Effector memory CD8-positive, alpha-beta T cell (primary cell): Measurements from ENCODE around the gene CIT.

ENCODE experiments used
- ATAC-seq: fragments of 150-1000 bp; cut with Tn5 transposase; replicated peaks from 2 replicates; pipeline ENCODE4 v1.10.0; 2021; ENCODE audit warnings: mild to moderate bottlenecking, moderate library complexity
- DNase-seq, 3 experiments: peaks; one replicate each; pipeline ENCODE4 v3.0.0; 2021
- H3K27ac Mint-ChIP-seq, 2 donors: one replicate each; pipeline ENCODE4 v1.8.0; 2022; ENCODE audit warnings: mild to moderate bottlenecking in 2 of 2, mixed read lengths in 2 of 2, moderate library complexity in 2 of 2
- H3K27me3 Mint-ChIP-seq, 2 donors: one replicate each; pipeline ENCODE4 v1.8.0; 2022; ENCODE audit warnings: mixed read lengths in 2 of 2
- H3K36me3 Mint-ChIP-seq: one replicate; pipeline ENCODE4 v1.8.0; 2022; ENCODE audit warnings: mild to moderate bottlenecking, moderate library complexity, mixed read lengths; ENCODE audit not compliant: insufficient read depth
- H3K4me1 Mint-ChIP-seq, 2 donors: one replicate each; pipeline ENCODE4 v1.8.0; 2022; ENCODE audit warnings: low read depth in 2 of 2, mixed read lengths in 2 of 2
- H3K4me3 Mint-ChIP-seq, 2 donors: one replicate each; pipeline ENCODE4 v1.8.0; 2022; ENCODE audit warnings: mild to moderate bottlenecking in 2 of 2, mixed read lengths in 2 of 2, moderate library complexity in 2 of 2
- H3K9me3 Mint-ChIP-seq, 2 donors: one replicate each; pipeline ENCODE4 v1.8.0; 2022; ENCODE audit warnings: mixed read lengths in 2 of 2

Gene CIT

DNA sequence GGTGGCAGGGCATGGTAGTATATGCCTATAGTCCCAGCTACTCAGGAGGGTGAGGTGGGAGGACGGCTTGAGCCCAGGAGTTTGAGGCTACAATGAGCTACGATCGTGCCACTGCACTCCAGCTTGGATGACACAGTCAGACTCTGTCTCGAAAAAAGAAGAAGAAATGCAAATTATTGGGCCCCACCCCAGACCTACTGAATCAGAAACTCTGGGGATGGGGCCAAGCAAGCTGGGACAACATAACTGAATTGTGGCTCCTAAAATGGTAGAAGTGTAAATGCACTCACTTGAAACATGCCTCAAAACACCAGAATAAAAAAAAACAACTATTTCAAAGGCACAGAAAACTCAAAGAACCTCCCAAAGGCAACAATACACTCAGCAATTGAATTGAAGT, 37.0 kb downstream of the CIT start:
- no peak for DNase-seq
- no peaks in the 10 kb centered on the region for H3K4me1 Mint-ChIP-seq
- peaks cover 5% of the 10 kb centered on the region for H3K36me3 Mint-ChIP-seq
- no peaks in the 10 kb centered on the region for H3K27me3 Mint-ChIP-seq
- no peak overlapping the region for H3K27ac Mint-ChIP-seq
- H3K9me3 Mint-ChIP-seq: no peaks in the 10 kb centered on the region
- no peak for ATAC-seq
- H3K4me3 Mint-ChIP-seq: no peak overlapping the region

DNA sequence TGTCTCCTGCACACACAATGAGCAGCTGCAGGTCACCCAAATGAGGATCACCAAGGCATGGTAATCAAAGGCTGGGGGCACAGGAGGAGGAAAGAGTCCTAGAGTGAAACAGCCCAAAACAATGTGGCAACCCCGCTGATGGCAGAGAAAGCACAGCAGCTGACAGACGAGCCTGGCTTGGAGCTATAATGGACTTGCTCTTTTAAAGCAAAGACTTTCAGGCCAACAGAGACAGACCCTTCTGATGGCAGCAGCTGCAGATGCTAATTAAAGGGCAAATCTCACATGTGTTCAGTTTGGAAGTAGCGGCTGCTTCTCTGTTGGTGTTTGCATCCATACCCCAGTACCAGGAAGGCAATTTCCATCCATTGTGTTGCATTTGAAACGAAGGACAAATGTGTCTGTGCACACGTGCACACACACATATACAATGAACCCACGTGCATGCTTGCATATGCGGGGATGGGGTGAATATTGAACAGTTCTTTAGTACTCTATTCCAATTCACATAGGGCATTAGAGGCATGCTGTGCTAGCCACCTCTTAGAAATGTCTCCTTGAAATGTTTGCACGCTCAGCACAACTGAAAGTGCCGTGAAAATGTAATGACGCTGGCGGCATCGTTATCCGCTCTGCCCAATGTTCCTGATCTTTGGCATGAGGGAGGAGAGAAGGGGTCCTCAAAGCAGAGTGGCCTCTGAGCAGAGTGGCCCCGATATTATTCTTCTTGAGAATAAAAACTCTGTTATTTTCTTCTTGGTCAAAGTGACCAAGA, 38.1 kb downstream of the CIT start:
- H3K27ac Mint-ChIP-seq: no peak overlapping the region

DNA sequence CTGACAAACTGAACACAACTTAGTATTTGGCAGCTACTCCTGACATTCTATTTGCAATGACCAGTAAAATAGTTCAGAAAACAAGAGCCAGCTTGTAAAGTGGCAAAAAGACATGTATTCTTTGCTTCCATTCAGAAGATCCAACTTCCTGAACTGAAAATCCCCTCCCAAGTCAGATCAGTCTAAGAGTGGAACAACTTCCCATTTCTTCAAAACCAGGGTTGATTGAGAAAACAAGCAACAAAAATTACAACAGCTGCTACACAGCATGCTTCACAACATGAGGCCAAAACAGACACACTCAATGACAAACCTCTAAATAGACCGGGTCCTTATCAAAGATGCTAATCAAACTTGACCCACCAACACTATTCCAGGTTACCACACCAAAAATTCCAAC, 40.3 kb downstream of the CIT start:
- Mint-ChIP-seq H3K27me3 (no peaks in the 10 kb centered on the region), H3K9me3 (no peaks in the 10 kb centered on the region), H3K27ac (no peak overlapping the region), H3K4me1 (no peaks in the 10 kb centered on the region), H3K4me3 (no peak overlapping the region), H3K36me3 (peaks cover under 1% of the 10 kb centered on the region)
- no peak for ATAC-seq
- DNase-seq: no peak

More for the DNA sequence above, 38.1 kb downstream of the CIT start:
- ATAC-seq (no peak), DNase-seq (no peak)
- Mint-ChIP-seq H3K4me1 (no peaks in the 10 kb centered on the region), H3K4me3 (no peak overlapping the region), H3K27me3 (no peaks in the 10 kb centered on the region), H3K36me3 (peaks cover 3% of the 10 kb centered on the region), H3K9me3 (no peaks in the 10 kb centered on the region)

DNA sequence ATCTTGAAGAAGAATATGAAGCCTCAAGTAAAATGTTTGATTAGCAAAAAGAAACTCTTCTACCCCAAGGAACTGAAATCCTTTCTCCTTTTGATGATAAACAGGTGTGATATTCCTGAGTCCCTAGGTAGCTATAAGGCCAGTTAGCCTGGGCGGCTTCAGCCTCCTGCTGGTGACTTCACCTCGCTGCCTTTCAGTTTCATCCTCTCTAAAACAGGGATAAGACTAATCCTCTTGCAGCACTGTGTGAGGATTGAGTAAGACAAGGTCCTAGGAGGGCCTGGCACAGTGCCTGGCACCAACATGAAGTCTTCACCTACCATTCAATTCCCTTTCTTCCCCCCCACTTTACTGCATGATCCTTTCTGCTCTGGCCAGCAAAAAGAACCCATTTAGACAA, 42.1 kb downstream of the CIT start:
- Mint-ChIP-seq H3K27ac (no peak overlapping the region), H3K27me3 (no peaks in the 10 kb centered on the region), H3K36me3 (no peaks in the 10 kb centered on the region), H3K9me3 (no peaks in the 10 kb centered on the region), H3K4me1 (no peaks in the 10 kb centered on the region), H3K4me3 (no peak overlapping the region)
- no peak for DNase-seq
- ATAC-seq: no peak

DNA sequence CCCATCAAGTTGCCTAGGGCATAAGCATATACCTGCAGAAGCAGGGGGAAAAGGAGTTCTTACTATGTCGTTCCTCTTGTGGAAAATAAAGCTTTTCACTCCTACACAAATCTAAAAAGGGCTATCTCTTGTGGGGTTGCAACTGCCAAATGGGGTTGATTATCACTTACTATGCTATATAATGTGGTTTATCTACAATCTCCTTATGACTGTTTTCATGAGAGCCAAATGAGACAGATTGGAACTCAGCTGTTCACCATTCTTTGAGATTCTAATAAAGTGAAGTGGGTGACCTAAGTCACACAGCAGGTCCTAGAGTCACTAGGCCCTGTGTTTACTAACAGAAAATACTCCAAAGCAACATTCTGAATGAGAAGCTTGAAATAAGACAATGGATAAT, 47.7 kb downstream of the CIT start:
- no peaks in the 10 kb centered on the region for H3K9me3 Mint-ChIP-seq
- H3K27ac Mint-ChIP-seq: no peak overlapping the region
- no peak overlapping the region for H3K4me3 Mint-ChIP-seq
- H3K36me3 Mint-ChIP-seq: no peaks in the 10 kb centered on the region
- H3K4me1 Mint-ChIP-seq: no peaks in the 10 kb centered on the region
- DNase-seq (no peak), ATAC-seq (no peak)
- H3K27me3 Mint-ChIP-seq: no peaks in the 10 kb centered on the region

DNA sequence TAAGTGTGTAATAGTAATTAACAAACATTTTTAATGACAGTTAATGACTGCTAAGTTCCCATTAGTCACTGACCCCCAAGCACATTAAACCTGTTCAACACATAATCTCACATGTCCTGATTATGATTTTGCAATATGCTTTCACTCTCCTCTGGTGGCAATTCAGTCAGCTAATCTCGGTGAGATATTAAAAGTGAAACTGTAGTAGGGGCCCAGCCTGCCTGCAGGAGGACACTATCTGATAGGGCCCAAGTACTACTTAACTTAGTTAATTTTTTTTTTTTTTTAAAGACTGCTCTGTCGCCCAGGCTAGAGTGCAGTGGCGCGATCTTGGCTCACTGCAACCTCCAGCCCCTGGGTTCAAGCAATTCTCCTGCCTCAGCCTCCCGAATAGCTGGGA, 48.8 kb downstream of the CIT start:
- Mint-ChIP-seq H3K36me3 (no peaks in the 10 kb centered on the region), H3K4me1 (no peaks in the 10 kb centered on the region), H3K9me3 (no peaks in the 10 kb centered on the region), H3K4me3 (peak overlapping the region in 1 of 2 donors; percentile 15), H3K27me3 (no peaks in the 10 kb centered on the region), H3K27ac (peak overlapping the region in 1 of 2 donors; percentile 28)
- DNase-seq: no peak
- peak; percentile 57 for ATAC-seq

DNA sequence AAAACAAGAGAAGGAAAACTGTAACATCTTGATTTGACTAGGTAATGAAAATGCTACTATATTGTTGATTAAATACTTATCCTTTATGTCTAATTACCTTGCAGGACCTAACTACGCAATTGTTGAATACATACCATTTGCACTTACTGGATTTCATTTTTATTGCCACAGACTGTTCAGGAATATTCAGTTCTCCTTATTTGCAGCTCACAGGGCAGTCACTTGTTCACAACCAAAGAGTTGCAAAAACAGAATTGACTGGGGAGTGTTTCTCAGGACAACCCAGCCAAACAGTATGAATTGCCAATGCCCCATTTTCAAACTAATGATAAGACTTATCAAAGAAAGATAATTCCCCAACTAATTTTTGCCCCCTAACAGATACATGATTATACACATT, 49.4 kb downstream of the CIT start:
- peak overlapping the region in 1 of 2 donors; percentile 28 for H3K27ac Mint-ChIP-seq

DNA sequence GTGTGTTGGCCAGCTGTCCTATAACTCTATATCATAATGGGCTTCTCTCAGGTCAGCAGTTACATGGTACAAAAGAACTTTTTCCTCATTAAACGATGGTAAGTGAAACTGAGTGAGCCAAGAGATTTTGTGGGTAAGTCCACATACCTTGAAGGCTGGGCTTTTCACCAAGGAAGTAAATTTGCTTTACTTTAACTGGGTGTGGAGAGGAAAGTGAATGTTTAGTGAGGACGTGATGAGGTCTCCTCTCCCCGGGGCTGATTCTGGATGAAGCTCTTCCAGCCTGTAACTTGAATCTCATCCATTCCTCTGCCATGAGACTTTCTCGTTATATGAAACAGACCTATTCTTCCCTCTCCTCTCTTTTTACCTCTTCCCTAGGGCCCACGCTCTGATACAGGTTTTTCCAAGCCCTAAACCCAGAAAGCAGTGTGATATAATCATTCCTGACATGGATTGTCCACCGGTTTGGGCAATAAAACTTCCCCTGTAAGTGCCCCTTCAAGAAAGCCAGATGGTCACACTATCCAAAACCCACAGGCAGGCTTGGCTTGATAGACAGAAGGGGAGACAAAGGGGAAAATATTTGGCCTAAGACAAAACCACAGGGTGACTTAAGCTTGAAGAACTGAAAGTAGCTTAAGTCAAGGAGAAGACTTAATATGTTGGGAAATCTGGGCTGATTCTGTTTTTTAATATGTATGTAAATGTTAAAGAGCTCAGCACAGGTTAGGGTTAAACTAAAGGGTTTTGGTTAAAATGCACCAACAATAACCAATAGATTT, 50.3 kb downstream of the CIT start:
- Mint-ChIP-seq H3K9me3 (no peaks in the 10 kb centered on the region), H3K4me3 (no peak overlapping the region), H3K36me3 (no peaks in the 10 kb centered on the region), H3K27me3 (no peaks in the 10 kb centered on the region), H3K27ac (no peak overlapping the region), H3K4me1 (no peaks in the 10 kb centered on the region)
- no peak for DNase-seq
- no peak for ATAC-seq

More for the DNA sequence above, 49.4 kb downstream of the CIT start:
- no peaks in the 10 kb centered on the region for H3K4me1 Mint-ChIP-seq
- DNase-seq (no peak), ATAC-seq (no peak)
- no peaks in the 10 kb centered on the region for H3K36me3 Mint-ChIP-seq
- H3K9me3 Mint-ChIP-seq: no peaks in the 10 kb centered on the region
- H3K27me3 Mint-ChIP-seq: no peaks in the 10 kb centered on the region
- peak overlapping the region in 1 of 2 donors; percentile 15 for H3K4me3 Mint-ChIP-seq

DNA sequence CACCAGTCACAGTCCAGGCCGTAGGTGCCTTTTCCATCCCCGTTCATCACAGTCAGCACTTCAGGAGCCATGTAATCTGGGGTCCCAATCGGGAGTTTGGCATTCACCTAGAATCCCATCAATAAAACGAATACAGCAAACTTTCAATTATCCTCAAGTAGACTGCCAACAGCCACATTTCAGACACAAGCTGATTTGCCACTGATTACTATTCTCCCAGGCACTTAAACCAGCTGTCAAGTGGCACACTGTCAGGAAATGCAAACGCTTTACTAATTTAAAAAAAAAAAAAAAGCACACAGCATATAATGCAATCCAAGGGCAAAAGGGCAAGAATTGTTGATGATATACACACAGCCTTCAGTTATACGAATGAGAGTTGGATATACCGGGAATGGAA, 51.9 kb downstream of the CIT start:
- DNase-seq: no peak
- no peaks in the 10 kb centered on the region for H3K9me3 Mint-ChIP-seq
- H3K27ac Mint-ChIP-seq: no peak overlapping the region
- no peaks in the 10 kb centered on the region for H3K4me1 Mint-ChIP-seq
- no peak overlapping the region for H3K4me3 Mint-ChIP-seq
- H3K36me3 Mint-ChIP-seq: no peaks in the 10 kb centered on the region
- H3K27me3 Mint-ChIP-seq: no peaks in the 10 kb centered on the region
- no peak for ATAC-seq

DNA sequence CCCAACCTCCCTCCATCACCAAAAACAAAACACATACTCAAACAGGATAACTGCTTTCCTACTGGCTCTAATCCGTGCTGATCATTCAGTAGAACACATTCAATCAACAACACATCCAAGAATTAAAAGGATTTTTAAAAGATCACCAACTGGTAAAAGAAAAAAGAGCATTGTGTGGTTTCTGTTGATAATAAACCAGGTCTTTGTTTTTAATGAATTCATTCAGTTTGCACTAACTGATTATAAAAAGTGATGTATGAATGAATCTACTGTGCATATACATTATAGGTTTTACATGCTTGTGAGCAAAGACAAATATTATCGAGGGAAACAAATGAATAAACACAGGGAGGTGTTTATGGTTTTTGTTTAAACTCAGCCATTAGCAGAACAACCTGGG, 55.1 kb downstream of the CIT start:
- no peak for DNase-seq
- H3K4me3 Mint-ChIP-seq: no peak overlapping the region
- no peak overlapping the region for H3K27ac Mint-ChIP-seq
- H3K4me1 Mint-ChIP-seq: no peaks in the 10 kb centered on the region
- H3K27me3 Mint-ChIP-seq: no peaks in the 10 kb centered on the region
- no peaks in the 10 kb centered on the region for H3K9me3 Mint-ChIP-seq
- no peaks in the 10 kb centered on the region for H3K36me3 Mint-ChIP-seq
- ATAC-seq: no peak

DNA sequence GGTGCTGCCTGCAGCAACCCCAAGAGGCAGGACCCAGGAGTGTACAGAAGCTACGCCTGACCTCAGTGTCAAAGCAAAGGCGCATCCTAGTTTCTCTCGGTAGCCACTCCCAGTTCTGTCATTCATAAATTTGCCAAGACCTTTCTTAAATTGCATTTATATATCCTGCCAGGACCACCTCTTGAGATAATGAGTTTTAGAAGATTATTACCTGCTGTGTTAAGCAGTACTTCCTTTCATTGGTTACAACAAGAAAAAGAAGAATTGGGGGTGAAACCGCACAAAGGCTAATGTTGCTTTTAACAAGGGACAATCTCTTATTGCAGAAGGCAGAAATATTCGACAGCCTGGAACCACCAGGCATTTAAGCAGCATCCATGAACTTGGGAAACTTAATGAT, 57.8 kb downstream of the CIT start:
- Mint-ChIP-seq H3K27ac (no peak overlapping the region), H3K9me3 (no peaks in the 10 kb centered on the region), H3K4me3 (no peak overlapping the region), H3K4me1 (no peaks in the 10 kb centered on the region), H3K36me3 (no peaks in the 10 kb centered on the region), H3K27me3 (no peaks in the 10 kb centered on the region)
- ATAC-seq: no peak
- no peak for DNase-seq

DNA sequence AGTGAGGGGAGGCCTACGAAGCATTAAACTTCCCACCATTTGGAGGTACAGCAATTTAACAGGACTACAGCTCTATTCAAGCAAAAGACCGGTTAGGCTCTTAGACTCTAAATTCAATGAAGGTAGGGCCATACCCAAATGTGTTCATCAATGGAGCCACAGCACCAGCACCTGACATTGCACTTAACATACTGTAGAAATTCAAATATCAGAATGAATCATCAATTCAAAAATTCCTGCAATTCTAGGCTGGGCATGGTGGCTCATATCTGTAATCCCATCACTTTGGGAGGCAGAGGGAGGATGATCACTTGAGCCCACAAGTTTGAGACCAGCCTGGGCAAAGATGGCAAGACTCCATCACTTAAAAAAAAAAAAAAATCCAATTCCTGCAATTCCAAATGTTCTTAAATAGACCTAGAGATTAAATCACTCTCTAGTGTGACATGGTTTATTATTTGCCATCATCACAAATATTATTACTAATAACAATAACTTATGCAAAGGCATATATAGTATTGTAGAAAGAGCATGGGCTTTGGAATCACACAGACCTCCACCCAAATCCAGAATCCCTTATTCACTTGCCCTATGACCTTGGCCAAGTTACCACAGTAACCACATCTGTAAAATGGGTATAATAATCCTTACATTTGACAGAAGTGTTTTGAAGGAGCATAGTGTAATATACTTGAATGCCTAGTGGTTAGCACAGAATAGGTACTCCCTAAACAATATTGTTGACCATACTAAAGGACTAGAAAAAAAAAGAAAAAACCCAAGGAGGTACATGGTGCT, 59.4 kb downstream of the CIT start:
- ATAC-seq: no peak
- Mint-ChIP-seq H3K9me3 (no peaks in the 10 kb centered on the region), H3K4me3 (no peak overlapping the region), H3K4me1 (no peaks in the 10 kb centered on the region), H3K36me3 (no peaks in the 10 kb centered on the region), H3K27me3 (no peaks in the 10 kb centered on the region), H3K27ac (no peak overlapping the region)
- DNase-seq: no peak

DNA sequence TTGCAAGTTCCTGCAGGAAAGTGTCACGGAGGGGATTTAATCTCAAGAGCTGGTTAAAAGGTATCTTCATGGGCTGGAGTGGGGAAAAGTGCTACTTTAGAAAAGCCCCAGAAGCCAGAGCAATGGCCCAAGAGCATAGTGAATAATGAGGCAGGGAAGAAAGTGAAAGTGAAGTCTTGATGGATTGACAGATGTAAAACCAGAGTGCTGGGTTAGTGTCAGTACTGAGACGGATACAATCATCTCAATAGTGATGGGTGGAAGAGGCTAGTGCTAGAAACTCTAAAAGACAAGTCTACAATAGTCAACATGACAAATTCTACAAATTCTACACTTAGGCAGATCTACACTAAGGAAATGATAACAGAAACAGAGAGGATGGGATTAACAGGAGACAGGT, 68.1 kb downstream of the CIT start:
- H3K9me3 Mint-ChIP-seq: peaks cover 0 to 1% of the 10 kb centered on the region in 2 donors
- no peaks in the 10 kb centered on the region for H3K27me3 Mint-ChIP-seq
- no peak overlapping the region for H3K4me3 Mint-ChIP-seq
- H3K4me1 Mint-ChIP-seq: peaks cover 2 to 7% of the 10 kb centered on the region in 2 donors
- ATAC-seq (no peak), DNase-seq (no peak)
- H3K36me3 Mint-ChIP-seq: no peaks in the 10 kb centered on the region
- H3K27ac Mint-ChIP-seq: peak overlapping the region; percentile 0
